ENCODE results near the gene ARHGEF3.
A peak's percentile ranks its signal among the peaks of the same experiment; 100 is the strongest.
"Not testable (repeated sequence)": the region's sequence is repeated elsewhere in the genome, so short reads cannot be mapped to it uniquely, and the experiment has no call there.

The ARHGEF3 gene

GRCh38 chr3:56769116-56769707 is 32.5 kb downstream of the ARHGEF3 start:
- no peak for DNase-seq

GRCh38 chr3:56764904-56765547 is 36.7 kb downstream of the ARHGEF3 start:
- no peak for DNase-seq

GRCh38 chr3:56764184-56764583 is 37.6 kb downstream of the ARHGEF3 start:
- DNase-seq, result no peak

DNA sequence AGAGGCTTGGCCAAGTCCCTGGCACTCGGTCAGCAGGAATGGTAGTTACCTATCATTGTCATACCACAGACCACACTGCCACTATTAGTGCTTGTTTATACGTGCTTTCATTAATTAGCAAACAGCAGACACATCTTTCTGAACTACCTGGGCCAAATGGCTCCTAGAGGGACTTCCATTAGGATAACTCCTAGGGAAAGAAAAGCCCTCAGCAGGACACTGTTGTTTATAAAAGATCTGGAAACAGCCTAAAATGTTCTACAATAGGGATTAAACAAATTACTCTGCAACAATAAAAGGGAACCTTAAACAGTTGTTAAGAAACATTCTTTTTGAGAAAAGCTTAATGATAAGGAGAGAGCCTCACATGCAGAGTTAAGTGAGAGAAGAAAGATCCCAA is 38.5 kb downstream of the ARHGEF3 start:
- no peak for DNase-seq

GRCh38 chr3:56762718-56763117 is 39.0 kb downstream of the ARHGEF3 start:
- no peak for DNase-seq

DNA sequence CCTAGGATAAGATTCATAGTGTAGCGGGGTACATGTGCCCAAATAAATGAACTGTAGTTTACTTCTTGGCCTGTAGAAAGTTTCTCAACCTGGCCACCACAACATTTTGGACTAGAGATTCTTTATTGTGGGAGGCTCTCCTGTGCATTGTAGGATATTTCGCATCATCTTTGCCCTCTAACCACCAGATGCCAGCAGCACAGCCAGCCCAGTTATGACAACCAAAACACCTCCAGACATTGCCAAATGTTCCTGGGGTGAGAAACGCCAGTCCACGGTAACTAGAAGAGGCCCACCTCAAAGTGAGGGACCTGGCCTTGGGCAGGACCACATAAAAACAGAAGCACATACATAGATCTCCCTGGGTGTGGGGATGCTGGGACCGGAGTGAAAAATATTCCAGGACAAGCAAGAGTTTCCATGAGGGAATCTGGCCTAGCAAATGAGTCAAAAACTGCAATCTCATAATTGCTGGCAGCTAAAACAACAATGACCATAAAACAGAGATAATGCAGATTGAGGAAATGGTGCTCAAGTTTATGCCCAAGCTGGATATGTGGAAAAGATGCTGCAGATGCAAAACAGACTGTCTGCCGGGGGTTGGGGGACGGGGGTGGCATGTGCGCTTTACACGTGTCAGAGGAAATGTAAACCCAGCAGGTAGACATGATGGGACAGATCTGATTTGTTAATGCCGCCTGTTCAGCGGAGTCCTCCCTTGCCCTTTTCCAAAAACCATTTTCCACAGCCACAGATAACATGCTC is 39.7 kb downstream of the ARHGEF3 start:
- no peak for DNase-seq

- DNase-seq, result no peak
Measured at GRCh38 chr3:56761023-56761422, 40.7 kb downstream of the ARHGEF3 start.

GRCh38 chr3:56759532-56759931 is 42.2 kb downstream of the ARHGEF3 start:
- DNase-seq, result no peak

DNA sequence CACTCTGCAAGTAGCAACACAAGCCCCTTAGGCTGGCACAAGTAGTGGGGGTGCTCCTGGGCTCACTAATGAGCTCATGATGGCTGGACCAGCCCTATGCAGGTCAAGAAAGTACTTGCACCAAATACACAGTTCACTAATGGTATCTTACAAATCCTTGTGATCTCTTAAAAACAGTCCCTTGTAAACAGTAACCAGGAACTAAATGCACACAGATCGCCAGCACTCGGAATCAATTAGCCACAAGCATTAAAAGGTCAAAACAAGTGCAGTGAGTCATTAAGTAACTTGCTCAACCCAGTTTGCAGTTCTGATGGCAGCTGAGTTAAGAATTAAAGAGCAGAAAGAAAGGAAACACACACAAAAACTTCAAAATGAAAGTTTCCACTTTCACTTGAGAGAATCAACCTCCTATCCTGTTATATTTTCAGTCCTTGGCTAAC is 43.2 kb downstream of the ARHGEF3 start:
- DNase-seq, result no peak

DNA sequence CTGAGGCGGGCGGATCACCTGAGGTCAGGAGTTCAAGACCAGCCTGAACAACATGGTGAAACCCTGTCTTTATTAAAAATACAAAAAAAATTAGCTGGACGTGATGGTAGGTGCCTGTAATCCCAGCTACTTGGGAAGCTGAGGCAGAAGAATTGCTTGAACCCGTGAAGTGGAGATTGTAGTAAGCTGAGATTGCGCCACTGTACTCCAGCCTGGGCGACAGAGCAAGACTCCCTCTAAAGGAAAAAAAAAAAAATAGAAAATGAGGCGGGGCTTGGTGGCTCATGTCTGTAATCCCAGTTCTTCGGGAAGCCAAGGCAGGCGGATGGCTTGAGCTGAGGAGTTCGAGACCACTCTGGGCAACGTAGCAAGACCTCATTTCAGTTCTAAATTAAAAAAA is 43.7 kb downstream of the ARHGEF3 start:
- not testable (repeated sequence) for DNase-seq

DNA sequence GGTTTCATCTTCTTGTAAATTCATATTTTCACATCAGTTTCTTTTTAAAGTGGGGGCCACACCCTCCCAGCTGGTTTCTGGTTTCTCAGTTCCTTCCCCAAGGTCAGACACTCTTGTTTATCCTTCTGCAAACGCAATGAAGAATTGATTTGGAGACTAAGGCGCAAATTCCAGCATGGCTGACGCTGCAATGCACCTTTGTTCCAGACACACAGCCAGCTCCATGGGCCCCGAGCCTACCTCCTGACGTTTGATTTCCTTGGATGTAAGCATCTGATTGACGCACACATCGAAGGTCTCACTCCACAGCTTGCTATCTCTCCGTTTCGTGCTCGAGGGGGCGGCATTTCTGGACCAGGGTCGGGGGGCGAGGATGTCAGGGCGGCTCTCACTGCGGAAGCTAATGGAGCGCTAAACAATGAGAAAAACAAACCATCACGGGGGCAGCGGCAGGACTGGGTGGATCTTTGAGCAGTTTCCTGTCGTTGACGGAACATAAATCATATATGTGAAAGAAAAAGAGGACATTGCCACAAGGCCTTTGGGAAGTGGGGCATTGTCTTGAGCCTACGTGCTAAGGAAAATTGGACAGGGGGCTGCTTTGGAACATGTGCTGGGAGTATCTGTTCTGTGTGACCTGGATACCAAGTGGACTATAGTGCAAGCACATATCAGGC is 46.9 kb downstream of the ARHGEF3 start:
- DNase-seq, result peak in 2 of 4 experiments; percentile 14 to 31

GRCh38 chr3:56753206-56753820 is 48.4 kb downstream of the ARHGEF3 start:
- DNase-seq, result no peak

- DNase-seq, result no peak
Measured at GRCh38 chr3:56751056-56751707, 50.6 kb downstream of the ARHGEF3 start.

GRCh38 chr3:56748663-56749231 is 53.0 kb downstream of the ARHGEF3 start:
- no peak for DNase-seq

DNA sequence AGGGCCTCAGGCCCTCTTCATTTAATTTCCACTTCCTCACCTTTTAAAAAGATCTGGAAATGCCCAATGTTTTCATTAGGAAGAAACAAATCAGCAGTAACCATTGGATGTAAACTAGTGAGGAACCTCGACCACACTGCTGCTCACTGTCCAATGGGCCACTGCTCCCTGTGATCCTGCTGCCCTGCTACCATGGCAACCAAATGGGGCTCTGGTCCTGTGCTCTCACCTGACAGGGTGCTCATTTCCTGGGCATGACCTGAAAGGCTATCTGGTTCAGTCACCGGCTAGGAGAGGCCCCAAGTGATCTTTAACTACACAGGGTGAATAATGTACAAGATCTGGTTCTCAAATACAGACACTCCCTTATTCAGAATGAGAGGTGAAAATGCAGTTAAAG is 54.6 kb downstream of the ARHGEF3 start:
- DNase-seq, result no peak

DNA sequence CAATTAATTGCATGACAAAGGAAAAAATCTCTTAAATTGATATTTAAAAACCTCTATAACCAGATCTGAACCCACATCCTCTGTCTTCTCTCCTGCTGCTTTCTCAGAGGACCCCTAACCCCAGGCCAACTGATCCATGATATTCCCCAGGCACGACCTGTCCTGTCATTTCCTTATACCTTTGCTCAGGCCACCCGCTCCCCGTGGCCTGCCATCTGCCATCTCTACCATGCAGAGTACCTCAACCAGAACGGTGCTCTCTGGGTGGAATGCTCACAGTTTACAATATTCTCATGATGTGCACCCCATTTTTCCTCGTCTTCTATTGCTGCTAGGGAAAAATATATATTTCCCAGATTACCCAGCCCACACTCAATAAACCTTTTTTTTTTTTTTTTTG is 57.7 kb downstream of the ARHGEF3 start:
- DNase-seq, result no peak

DNA sequence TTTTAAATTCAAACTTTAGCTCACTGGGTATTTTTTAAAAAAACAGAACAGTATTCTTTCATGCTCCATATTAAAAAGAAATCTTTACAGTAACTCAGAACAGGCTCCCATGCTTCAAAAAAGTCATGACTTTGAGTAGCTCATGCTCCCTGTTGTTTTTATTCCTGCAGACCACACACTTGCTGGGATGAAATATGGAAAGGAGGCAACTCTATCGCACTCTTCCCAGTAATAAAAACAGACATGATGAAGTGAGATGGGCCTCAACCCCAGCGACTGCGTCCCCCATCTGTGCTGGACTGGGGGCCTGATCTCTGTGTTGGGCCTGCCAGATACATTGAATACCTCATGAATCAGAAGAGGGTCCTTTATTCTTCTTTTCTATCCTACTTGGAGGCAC is 58.9 kb downstream of the ARHGEF3 start:
- no peak for DNase-seq

- DNase-seq, result no peak
Measured at GRCh38 chr3:56739036-56739435, 62.7 kb downstream of the ARHGEF3 start.

- DNase-seq, result no peak
Measured at GRCh38 chr3:56737006-56737405, 64.7 kb downstream of the ARHGEF3 start.

DNA sequence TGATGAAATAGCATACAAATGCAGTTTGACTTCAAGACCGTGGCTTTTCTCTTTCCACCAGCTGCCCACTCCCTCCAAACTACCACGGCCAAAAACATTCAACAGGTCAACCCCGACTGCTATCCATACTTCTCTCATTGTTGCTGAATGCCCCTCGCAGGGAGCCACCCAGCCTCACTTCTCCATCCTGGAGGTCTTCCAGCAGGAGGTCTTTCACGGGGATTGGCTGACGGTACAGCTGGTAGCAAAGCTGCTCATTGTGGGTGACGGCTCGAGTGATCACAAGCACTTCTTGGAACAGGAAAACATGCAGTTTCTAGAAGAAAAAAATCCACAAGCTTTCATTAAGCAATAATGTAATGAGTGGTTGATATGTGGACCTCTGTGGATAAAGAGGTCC is 69.6 kb downstream of the ARHGEF3 start:
- DNase-seq, result no peak

DNA sequence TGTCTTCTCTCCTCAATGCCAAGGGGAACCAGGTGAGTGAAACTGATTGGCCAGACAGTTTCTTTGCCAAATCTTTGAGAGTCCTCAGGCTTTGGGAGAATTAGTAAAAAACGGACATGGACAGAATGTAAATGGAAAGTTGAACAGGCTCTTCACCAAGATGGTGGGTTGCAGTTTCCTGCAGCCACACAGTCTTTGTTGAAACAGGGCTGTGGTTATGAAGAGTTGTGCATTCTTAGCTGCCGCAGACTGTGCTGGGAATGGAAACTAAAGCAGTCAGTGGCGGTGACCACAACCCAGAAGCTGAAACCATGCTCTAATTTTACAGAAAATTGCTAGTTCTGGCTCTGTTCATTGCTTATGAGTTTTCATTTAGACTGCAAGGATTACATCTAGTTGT is 76.6 kb downstream of the ARHGEF3 start:
- DNase-seq, result peak in 1 of 4 experiments; percentile 7

DNA sequence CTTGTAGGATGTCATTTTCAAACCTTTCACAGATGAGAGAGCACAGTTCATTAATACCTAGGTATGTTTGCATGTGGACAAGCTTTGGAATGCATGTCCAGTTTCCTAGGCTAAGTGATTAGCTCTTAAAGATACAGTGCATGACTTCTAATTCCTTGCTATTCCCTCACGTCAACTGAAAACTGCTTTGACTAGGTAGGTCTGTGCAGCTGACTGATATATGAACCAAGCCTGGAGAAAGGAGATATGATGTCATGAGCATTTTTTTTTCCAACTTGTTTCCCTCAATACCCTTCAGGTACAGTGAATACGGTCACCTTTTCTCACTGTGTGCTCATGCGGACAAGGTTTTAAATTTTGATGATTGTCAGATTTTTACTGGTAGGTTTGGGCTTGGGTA is 77.1 kb downstream of the ARHGEF3 start:
- DNase-seq, result no peak

All from activated naive CD4-positive, alpha-beta T cell (primary cell).